IMR-90 (cell line): ENCODE measurements around the gene SH2D6. TPM values are rescaled to one million over a fixed set of nuclear protein-coding genes. Genes with fewer than 3 reads are reported as not detected.

Source experiments
- ATAC-seq: fragments of 200-7000 bp; cut with Tn5 transposase; 2 replicates; pipeline ENCODE4 v1.9.1; 2020; ENCODE audit warnings: low read depth, mild to moderate bottlenecking, moderate library complexity
- BruUV-seq: library from RNA; stranded (reverse); fragments of 400-500 nt; replicated peaks from 2 replicates; lab custom pipeline; 2021; lab: Mats Ljungman, UMichigan
- CTCF ChIA-PET: fragments of 300-600 bp; formaldehyde crosslinking; extraction: SDS; loops from one replicate; lab custom pipeline; 2021; ENCODE audit warnings: antibody characterized with exemption; lab: Yijun Ruan, JAX
- POLR2A ChIA-PET: fragments of 300-600 bp; sonication (Branson Sonifier 250); formaldehyde crosslinking; loops from one replicate; lab custom pipeline; 2022; ENCODE audit warnings: antibody characterized with exemption; ENCODE audit not compliant: unreplicated experiment; lab: Charles Lee
- DNase-seq: peaks from one replicate; pipeline ENCODE4 v3.0.0; 2013
- H2AFZ ChIP-seq: replicated peaks from 2 replicates; pipeline ENCODE3; 2013; ENCODE audit warnings: low read length, mild to moderate bottlenecking; ENCODE audit not compliant: poor library complexity
- H2AK5ac ChIP-seq: 2 replicates; pipeline ENCODE4 v1.6.1; 2013; ENCODE audit warnings: low read depth, low read length, inconsistent platforms
- H2AK9ac ChIP-seq: replicated peaks from 2 replicates; pipeline ENCODE3; 2013; ENCODE audit warnings: mild to moderate bottlenecking, low read depth, low read length, moderate library complexity; ENCODE audit not compliant: poor library complexity
- H2BK120ac ChIP-seq: 2 replicates; pipeline ENCODE4 v1.6.1; 2013; ENCODE audit warnings: low read depth, low read length, inconsistent platforms
- H2BK15ac ChIP-seq: 3 replicates; pipeline ENCODE4 v1.6.1; 2013; ENCODE audit warnings: low read depth, low read length, inconsistent platforms
- H2BK20ac ChIP-seq: 2 replicates; pipeline ENCODE4 v1.6.1; 2013; ENCODE audit warnings: low read depth, mild to moderate bottlenecking, inconsistent platforms, low read length, moderate library complexity
- H2BK5ac ChIP-seq: 2 replicates; pipeline ENCODE4 v1.6.1; 2013; ENCODE audit warnings: mild to moderate bottlenecking, low read depth, low read length, inconsistent platforms; ENCODE audit not compliant: poor library complexity, severe bottlenecking
- H3K14ac ChIP-seq: replicated peaks from 2 replicates; pipeline ENCODE4 v1.6.1; 2013; ENCODE audit warnings: low read depth, low read length, inconsistent platforms
- H3K18ac ChIP-seq: 2 replicates; pipeline ENCODE4 v1.6.1; 2013; ENCODE audit warnings: low read depth, low read length, control low read depth
- H3K23ac ChIP-seq: 2 replicates; pipeline ENCODE4 v1.6.1; 2013; ENCODE audit warnings: low read depth, low read length, inconsistent platforms
- H3K27ac ChIP-seq: 2 replicates; pipeline ENCODE4 v1.5.1; 2013; ENCODE audit warnings: mild to moderate bottlenecking, control low read depth, low read length; ENCODE audit not compliant: insufficient read depth
- H3K27me3 ChIP-seq: 2 replicates; pipeline ENCODE4 v1.6.1; 2013; ENCODE audit warnings: low read length; ENCODE audit not compliant: control insufficient read depth, insufficient read depth
- H3K36me3 ChIP-seq: 2 replicates; pipeline ENCODE4 v1.6.1; 2013; ENCODE audit warnings: low read length, mixed read lengths; ENCODE audit not compliant: control insufficient read depth, insufficient read depth
- H3K4ac ChIP-seq: 2 replicates; pipeline ENCODE4 v1.6.1; 2013; ENCODE audit warnings: low read depth, low read length, inconsistent platforms
- H3K4me1 ChIP-seq: 2 replicates; pipeline ENCODE4 v1.6.1; 2013; ENCODE audit warnings: low read length, mixed read lengths; ENCODE audit not compliant: control insufficient read depth, insufficient read depth
- H3K4me2 ChIP-seq: 2 replicates; pipeline ENCODE4 v1.6.1; 2013; ENCODE audit warnings: low read depth, mild to moderate bottlenecking, control low read depth, low read length, moderate library complexity
- H3K4me3 ChIP-seq: 2 replicates; pipeline ENCODE4 v1.5.1; 2013; ENCODE audit warnings: low read depth, mild to moderate bottlenecking, control low read depth, low read length, moderate library complexity; ENCODE audit not compliant: insufficient read depth
- H3K56ac ChIP-seq: 2 replicates; pipeline ENCODE4 v1.6.1; 2013; ENCODE audit warnings: low read length, inconsistent platforms; ENCODE audit not compliant: insufficient read depth; ENCODE audit errors: extremely low read depth
- H3K79me1 ChIP-seq, 2 experiments: 2 replicates each; pipeline ENCODE4 v1.6.1; 2013; ENCODE audit warnings: low read length in 2 of 2, inconsistent platforms in 1 of 2, low read depth in 1 of 2
- H3K9ac ChIP-seq: 2 replicates; pipeline ENCODE4 v1.6.1; 2013; ENCODE audit warnings: low read depth, low read length, control low read depth
- H3K9me1 ChIP-seq: 2 replicates; pipeline ENCODE4 v1.6.1; 2013; ENCODE audit warnings: low read length, inconsistent platforms; ENCODE audit not compliant: insufficient read depth
- H3K9me3 ChIP-seq: 2 replicates; pipeline ENCODE4 v1.6.1; 2013; ENCODE audit warnings: low read length; ENCODE audit not compliant: control insufficient read depth, insufficient read depth
- H4K20me1 ChIP-seq: 2 replicates; pipeline ENCODE4 v1.6.1; 2013; ENCODE audit warnings: low read length, inconsistent platforms; ENCODE audit not compliant: insufficient read depth
- H4K5ac ChIP-seq: 2 replicates; pipeline ENCODE4 v1.6.1; 2013; ENCODE audit warnings: mild to moderate bottlenecking, low read depth, low read length, control low read depth
- H4K8ac ChIP-seq, 2 experiments: 2 replicates each; pipeline ENCODE4 v1.6.1; 2013; ENCODE audit warnings: low read depth in 2 of 2, low read length in 2 of 2, control low read depth in 1 of 2, inconsistent platforms in 1 of 2
- H4K91ac ChIP-seq: 2 replicates; pipeline ENCODE4 v1.6.1; 2013; ENCODE audit warnings: low read depth, low read length, inconsistent platforms; ENCODE audit not compliant: insufficient read depth
- BHLHE40 ChIP-seq: fragments of 150-350 bp; IDR thresholded peaks from 2 replicates; pipeline ENCODE4 v1.6.1; 2016; ENCODE audit warnings: mild to moderate bottlenecking, low read depth, low read length
- CEBPB ChIP-seq: IDR thresholded peaks from 2 replicates; pipeline ENCODE4 v1.6.1; 2012; ENCODE audit warnings: low read depth, low read length, improper control_type of control experiment
- CHD1 ChIP-seq: IDR thresholded peaks from 2 replicates; pipeline ENCODE4 v1.6.1; 2012; ENCODE audit warnings: low read depth, low read length, improper control_type of control experiment
- ELK1 ChIP-seq: fragments of 150-350 bp; IDR thresholded peaks from 2 replicates; pipeline ENCODE4 v1.6.1; 2016; ENCODE audit warnings: low read depth, mild to moderate bottlenecking, low read length, moderate library complexity, borderline replicate concordance
- FOS ChIP-seq: fragments of 150-350 bp; IDR thresholded peaks from 2 replicates; pipeline ENCODE4 v1.6.1; 2016; ENCODE audit warnings: low read depth, low read length
- MAFK ChIP-seq: IDR thresholded peaks from 2 replicates; pipeline ENCODE4 v1.6.1; 2012; ENCODE audit warnings: low read depth, low read length, improper control_type of control experiment
- MAZ ChIP-seq: IDR thresholded peaks from 2 replicates; pipeline ENCODE4 v1.6.1; 2012; ENCODE audit warnings: low read depth, mild to moderate bottlenecking, low read length, improper control_type of control experiment, moderate library complexity, borderline replicate concordance
- MXI1 ChIP-seq: IDR thresholded peaks from 2 replicates; pipeline ENCODE4 v1.6.1; 2012; ENCODE audit warnings: low read depth, mild to moderate bottlenecking, low read length, moderate library complexity, borderline replicate concordance
- NFE2L2 ChIP-seq: fragments of 150-350 bp; IDR thresholded peaks from 2 replicates; pipeline ENCODE4 v1.6.1; 2016; ENCODE audit warnings: low read depth, mild to moderate bottlenecking, low read length
- POLR2A ChIP-seq: IDR thresholded peaks from 2 replicates; pipeline ENCODE4 v1.6.1; 2012; ENCODE audit warnings: mild to moderate bottlenecking, low read depth, low read length
- RAD21 ChIP-seq: IDR thresholded peaks from 2 replicates; pipeline ENCODE4 v1.6.1; 2012; ENCODE audit warnings: low read length, improper control_type of control experiment
- RCOR1 ChIP-seq: IDR thresholded peaks from 2 replicates; pipeline ENCODE4 v1.6.1; 2012; ENCODE audit warnings: mild to moderate bottlenecking, low read length, improper control_type of control experiment; ENCODE audit not compliant: insufficient replicate concordance
- SMC3 ChIP-seq: fragments of 150-350 bp; IDR thresholded peaks from 2 replicates; pipeline ENCODE4 v1.6.1; 2016; ENCODE audit warnings: low read depth, mild to moderate bottlenecking, antibody characterized with exemption, low read length, moderate library complexity
- USF2 ChIP-seq: fragments of 150-350 bp; IDR thresholded peaks from 2 replicates; pipeline ENCODE4 v1.6.1; 2017; ENCODE audit warnings: mild to moderate bottlenecking, antibody characterized with exemption, low read length, low read depth
- WGBS, 2 experiments: methylation state at CpG; one replicate each; pipeline versions ENCODE4 v1.1.5 to v1.1.7; 2013; ENCODE audit warnings: missing lambda C conversion rate in 2 of 2; ENCODE audit not compliant: insufficient read length in 1 of 2; ENCODE audit errors: extremely low coverage in 2 of 2; 5-methylcytosine and 5-hydroxymethylcytosine counted together
- dilution Hi-C: fragments of 300-500 bp; cut with HindIII; formaldehyde crosslinking; loops from one replicate; pipeline ENCODE4 v1.14.3; 2018; ENCODE audit warnings: low sequenced_read_pairs; ENCODE audit not compliant: unreplicated experiment
- in situ Hi-C: fragments of 300-500 bp; cut with MboI; formaldehyde crosslinking; loops from 3 replicates; pipeline ENCODE4 v1.14.3; 2019; ENCODE audit warnings: low sequenced_read_pairs, inconsistent platforms, mixed read lengths
- intact Hi-C: fragments of 100-400 bp; cut with micrococcal nuclease; formaldehyde crosslinking; loops from 2 replicates; pipeline ENCODE4 v1.10.0; 2022
- polyA plus RNA-seq, 3 experiments: library from polyadenylated mRNA; depleted of rRNA; stranded (reverse); fragments of >200 nt; gene quantifications; 2 replicates each; pipeline ENCODE4 v1.2.3, GENCODE V29; 2012; ENCODE audit warnings: low replicate concordance in 1 of 3
- total RNA-seq: library from RNA; depleted of rRNA; stranded (reverse); fragments of >200 nt; gene quantifications from 2 replicates; pipeline ENCODE4 v1.2.3, GENCODE V29; 2012

Gene SH2D6
- total and polyA plus RNA-seq, 2 of the 4 experiments (the other 2 are of a cell fraction): 0.32 to 0.36 TPM

- no peak for TF ChIP-seq BHLHE40
Observed at GRCh38 chr2:85475799-85476490, 57.4 kb downstream of the SH2D6 start (continued).

GRCh38 chr2:85476624-85477023 lies 58.1 kb downstream of the SH2D6 start:
- no peak overlapping the region for H2AK9ac ChIP-seq
- no peak overlapping the region for H3K9ac ChIP-seq
- no peaks in the 10 kb centered on the region for H3K9me1 ChIP-seq
- H2AFZ ChIP-seq: no peak overlapping the region
- H3K27ac ChIP-seq: no peak overlapping the region
- no peaks in the 10 kb centered on the region for H4K20me1 ChIP-seq
- H2BK120ac ChIP-seq: no peak overlapping the region
- no peak overlapping the region for H4K8ac ChIP-seq
- H3K4ac ChIP-seq: no peak overlapping the region
- in situ Hi-C loops (no loop called here), intact Hi-C loops (no loop called here), dilution Hi-C loops (no loop called here)
- no TSS peak for BruUV-seq
- DNase-seq (no peak), ATAC-seq (no peak)
- H3K27me3 ChIP-seq: no peaks in the 10 kb centered on the region
- H3K4me2 ChIP-seq: no peak overlapping the region
- POLR2A ChIA-PET: interaction anchor here (1.0 kb wide), 1 partner anchor 10 kb away, joined by 3 read pairs; no protein-coding TSS in a partner anchor
- no peak overlapping the region for H4K5ac ChIP-seq
- H3K36me3 ChIP-seq: no peaks in the 10 kb centered on the region
- no peak overlapping the region for H2BK20ac ChIP-seq
- H3K4me1 ChIP-seq: peaks cover 6% of the 10 kb centered on the region; the same call in 1 of the 2 replicates
- no peak overlapping the region for H2BK15ac ChIP-seq
- WGBS, 2 experiments: no CpG with 5 or more reads among the region's 1 CpG
- no peak overlapping the region for H2BK5ac ChIP-seq
- no peak overlapping the region for H3K56ac ChIP-seq
- no peak overlapping the region for H3K23ac ChIP-seq
- H3K9me3 ChIP-seq: no peaks in the 10 kb centered on the region
- H4K91ac ChIP-seq: no peak overlapping the region
- CTCF ChIA-PET: no interaction called here
- H3K79me1 ChIP-seq: no peaks in the 10 kb centered on the region
- no peak overlapping the region for H2AK5ac ChIP-seq
- H3K14ac ChIP-seq: no peak overlapping the region
- no peak overlapping the region for H3K18ac ChIP-seq
- no peak overlapping the region for H3K4me3 ChIP-seq
- TF ChIP-seq USF2 (no peak), CEBPB (no peak), CHD1 (no peak), BHLHE40 (no peak), FOS (no peak), NFE2L2 (no peak), ELK1 (no peak), RCOR1 (no peak), RAD21 (no peak), MAFK (no peak), POLR2A (no peak), SMC3 (no peak), MXI1 (no peak), MAZ (no peak)
